Astrocyte (in vitro differentiated cells and primary cell): Measurements from ENCODE around the gene SLC35G3.
A peak's percentile ranks its signal among the peaks of the same experiment; 100 is the strongest.

Source experiments
- EZH2 ChIP-seq: IDR thresholded peaks from 2 replicates; pipeline ENCODE4 v1.6.1; 2012; ENCODE audit warnings: mild to moderate bottlenecking, low read length, inconsistent platforms; ENCODE audit not compliant: insufficient read depth
- TF ChIP-seq, protein P1 (sequence below): IDR thresholded peaks from 2 replicates; pipeline ENCODE4 v1.5.1; 2011; ENCODE audit warnings: low read depth, mild to moderate bottlenecking, inconsistent platforms, low read length, moderate library complexity; ENCODE audit not compliant: insufficient read depth

GRCh38 chr17:35170968-35171771, 23.0 kb downstream of the SLC35G3 start:
- TF ChIP-seq, protein P1, sequence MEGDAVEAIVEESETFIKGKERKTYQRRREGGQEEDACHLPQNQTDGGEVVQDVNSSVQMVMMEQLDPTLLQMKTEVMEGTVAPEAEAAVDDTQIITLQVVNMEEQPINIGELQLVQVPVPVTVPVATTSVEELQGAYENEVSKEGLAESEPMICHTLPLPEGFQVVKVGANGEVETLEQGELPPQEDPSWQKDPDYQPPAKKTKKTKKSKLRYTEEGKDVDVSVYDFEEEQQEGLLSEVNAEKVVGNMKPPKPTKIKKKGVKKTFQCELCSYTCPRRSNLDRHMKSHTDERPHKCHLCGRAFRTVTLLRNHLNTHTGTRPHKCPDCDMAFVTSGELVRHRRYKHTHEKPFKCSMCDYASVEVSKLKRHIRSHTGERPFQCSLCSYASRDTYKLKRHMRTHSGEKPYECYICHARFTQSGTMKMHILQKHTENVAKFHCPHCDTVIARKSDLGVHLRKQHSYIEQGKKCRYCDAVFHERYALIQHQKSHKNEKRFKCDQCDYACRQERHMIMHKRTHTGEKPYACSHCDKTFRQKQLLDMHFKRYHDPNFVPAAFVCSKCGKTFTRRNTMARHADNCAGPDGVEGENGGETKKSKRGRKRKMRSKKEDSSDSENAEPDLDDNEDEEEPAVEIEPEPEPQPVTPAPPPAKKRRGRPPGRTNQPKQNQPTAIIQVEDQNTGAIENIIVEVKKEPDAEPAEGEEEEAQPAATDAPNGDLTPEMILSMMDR, result peak; percentile 24
- TF ChIP-seq EZH2, result no peak
